Esophagus squamous epithelium (tissue), 5 donors: ENCODE results near the gene KIF22. TPM values are rescaled to one million over a fixed set of nuclear protein-coding genes. Genes with fewer than 3 reads are reported as not detected.
A peak's percentile ranks its signal among the peaks of the same experiment; 100 is the strongest.
"Not testable (repeated sequence)": the region's sequence is repeated elsewhere in the genome, so short reads cannot be mapped to it uniquely, and the experiment has no call there.

Experiments
- DNase-seq: peaks from one replicate; lab custom pipeline; 2025; lab: John Stamatoyannopoulos, UW
- H3K27ac ChIP-seq, 4 donors: fragments of 200-600 bp; sonication (generic); one replicate each; pipeline ENCODE4 v1.5.1; 2016 to 2019; ENCODE audit warnings: mild to moderate bottlenecking in 1 of 4
- H3K27me3 ChIP-seq, 4 donors: fragments of 200-600 bp; sonication (generic); 1 replicate in 3 of 4; 2 replicates in 1 of 4; pipeline versions ENCODE4 v1.5.1 to v1.6.0; 2017 to 2021; ENCODE audit warnings: antibody characterized with exemption in 1 of 4
- H3K36me3 ChIP-seq, 3 donors: fragments of 200-600 bp; sonication (generic); one replicate each; pipeline ENCODE4 v1.5.1; 2016 to 2019
- H3K4me1 ChIP-seq, 3 donors: fragments of 200-600 bp; sonication (generic); one replicate each; pipeline ENCODE4 v1.5.1; 2017 to 2019
- H3K4me3 ChIP-seq, 4 donors: fragments of 200-600 bp; sonication (generic); 1 replicate in 3 of 4; 2 replicates in 1 of 4; pipeline ENCODE4 v1.5.1; 2016 to 2019; ENCODE audit warnings: mild to moderate bottlenecking in 2 of 4, moderate library complexity in 1 of 4
- H3K9me3 ChIP-seq, 3 donors: fragments of 200-600 bp; sonication (generic); one replicate each; pipeline ENCODE4 v1.5.1; 2016 to 2019
- CTCF ChIP-seq, 6 experiments: fragments of 450-650 bp in 4 of 6; fragments of 200-600 bp in 2 of 6; sonication (generic) in 2 of 6; IDR thresholded peaks; one replicate each; pipeline ENCODE4 v1.5.1; 2016 to 2019; ENCODE audit warnings: antibody characterized with exemption in 6 of 6, mild to moderate bottlenecking in 4 of 6, moderate library complexity in 4 of 6
- POLR2A ChIP-seq, 4 donors: fragments of 450-650 bp; IDR thresholded peaks; one replicate each; pipeline ENCODE4 v1.6.1; 2017; ENCODE audit warnings: antibody characterized with exemption in 4 of 4, mild to moderate bottlenecking in 4 of 4, moderate library complexity in 3 of 4
- WGBS, 2 donors: methylation state at CpG; one replicate each; pipeline ENCODE4 v1.1.5; 2018; 5-methylcytosine and 5-hydroxymethylcytosine counted together
- intact Hi-C: fragments of 100-400 bp; cut with DNase I; formaldehyde crosslinking; loops from one replicate; pipeline ENCODE4 v1.15.0; 2022
- total RNA-seq, 4 donors: library from RNA; depleted of rRNA; stranded (reverse); fragments of >200 nt; gene quantifications; one replicate each; pipeline ENCODE4 v1.1.0, GENCODE V29; 2016
- donor health status: DM: yes; HTN: yes; CAD: no.

KIF22 gene
- total RNA-seq, 4 donors from 2014 or later: 31.0 to 46.3 (median 37.6) TPM

GRCh38 chr16:29824589-29825144 lies 34.1 kb downstream of the KIF22 start:
- Histone ChIP-seq H3K36me3 (peaks cover 0 to 4% (median 2%) of the 10 kb centered on the region in 3 donors), H3K27me3 (no peaks in the 10 kb centered on the region), H3K4me3 (peak overlapping the region in 1 of 4 donors; percentile 43), H3K4me1 (peaks cover 61 to 96% (median 63%) of the 10 kb centered on the region in 3 donors), H3K9me3 (no peaks in the 10 kb centered on the region), H3K27ac (peak overlapping the region; percentile 54 to 89 (median 80))
- DNase-seq: no peak
- intact Hi-C loops: no loop called here
- 17 to 40% methylated on average over 7 of the region's 7 CpGs for WGBS, 2 donors
- TF ChIP-seq POLR2A (IDR thresholded peaks at IDR 0.05) (no peak), CTCF (IDR thresholded peaks at IDR 0.05) (no peak)

GRCh38 chr16:29825145-29826044 lies 34.8 kb downstream of the KIF22 start:
- Histone ChIP-seq H3K36me3 (peaks cover 0 to 10% (median 8%) of the 10 kb centered on the region in 3 donors), H3K27ac (peak overlapping the region; percentile 54 to 89 (median 80)), H3K4me3 (peak overlapping the region in 1 of 4 donors; percentile 43), H3K27me3 (no peaks in the 10 kb centered on the region), H3K4me1 (peaks cover 55 to 95% (median 57%) of the 10 kb centered on the region in 3 donors), H3K9me3 (no peaks in the 10 kb centered on the region)
- DNase-seq: no peak
- intact Hi-C loops: no loop called here
- 32 to 47% methylated on average over 7 to 10 of the region's 10 CpGs for WGBS, 2 donors
- no peak for TF ChIP-seq CTCF (IDR thresholded peaks at IDR 0.05)
- TF ChIP-seq POLR2A (IDR thresholded peaks at IDR 0.05): no peak

GRCh38 chr16:29826342-29826695 lies 35.8 kb downstream of the KIF22 start:
- DNase-seq: no peak
- H3K27me3 ChIP-seq: no peaks in the 10 kb centered on the region
- no peak overlapping the region for H3K4me3 ChIP-seq
- H3K36me3 ChIP-seq: peaks cover 5 to 17% (median 17%) of the 10 kb centered on the region in 3 donors
- 89 to 100% methylated on average over 2 to 8 of the region's 8 CpGs for WGBS, 2 donors
- intact Hi-C loops: no loop called here
- H3K4me1 ChIP-seq: peaks cover 48 to 94% (median 55%) of the 10 kb centered on the region in 3 donors
- H3K27ac ChIP-seq: peak overlapping the region; percentile 54 to 89 (median 80)
- TF ChIP-seq POLR2A (IDR thresholded peaks at IDR 0.05): no peak
- TF ChIP-seq CTCF (IDR thresholded peaks at IDR 0.05): no peak
- H3K9me3 ChIP-seq: no peaks in the 10 kb centered on the region

- Histone ChIP-seq H3K4me1 (peaks cover 6 to 54% (median 11%) of the 10 kb centered on the region in 3 donors), H3K27me3 (no peaks in the 10 kb centered on the region), H3K9me3 (no peaks in the 10 kb centered on the region), H3K36me3 (peaks cover 20 to 62% (median 45%) of the 10 kb centered on the region in 3 donors), H3K27ac (no peak overlapping the region), H3K4me3 (no peak overlapping the region)
- WGBS, 2 donors: 82 to 93% methylated on average over 5 to 11 of the region's 11 CpGs
- DNase-seq: no peak
- intact Hi-C loops: no loop called here
- TF ChIP-seq POLR2A (IDR thresholded peaks at IDR 0.05) (no peak), CTCF (IDR thresholded peaks at IDR 0.05) (no peak)
Observed at GRCh38 chr16:29830774-29831173, 40.2 kb downstream of the KIF22 start.

GRCh38 chr16:29831490-29831889 lies 40.9 kb downstream of the KIF22 start:
- Histone ChIP-seq H3K4me1 (peaks cover 0 to 46% (median 4%) of the 10 kb centered on the region in 3 donors), H3K4me3 (no peak overlapping the region), H3K27me3 (no peaks in the 10 kb centered on the region), H3K27ac (no peak overlapping the region), H3K36me3 (peaks cover 20 to 69% (median 52%) of the 10 kb centered on the region in 3 donors), H3K9me3 (no peaks in the 10 kb centered on the region)
- WGBS, 2 donors: 47 to 75% methylated on average over 1 to 2 of the region's 2 CpGs
- intact Hi-C loops: no loop called here
- no peak for DNase-seq
- no peak for TF ChIP-seq CTCF (IDR thresholded peaks at IDR 0.05)
- TF ChIP-seq POLR2A (IDR thresholded peaks at IDR 0.05): no peak

GRCh38 chr16:29833219-29833618 lies 42.7 kb downstream of the KIF22 start:
- intact Hi-C loops, H3K27ac ChIP-seq, H3K27me3 ChIP-seq, H3K4me3 ChIP-seq, DNase-seq, H3K9me3 ChIP-seq: not testable (repeated sequence)
- Histone ChIP-seq H3K36me3 (peaks cover 20 to 86% (median 61%) of the 10 kb centered on the region in 3 donors), H3K4me1 (peaks cover 0 to 29% (median 0%) of the 10 kb centered on the region in 3 donors)
- 92 to 100% methylated on average over 3 of the region's 4 CpGs for WGBS, 2 donors
